Measurements from ENCODE around the gene ARSA. TPM values are rescaled to one million over a fixed set of nuclear protein-coding genes. Genes with fewer than 3 reads are reported as not detected.

The ARSA gene
- total and polyA plus RNA-seq, 2 of the 13 experiments (the other 11 are each of a cell fraction or from before 2014, with no cell fraction given), result 9.0 to 11.5 TPM

GRCh38 chr22:50674606-50675552 lies 46.9 kb upstream of the ARSA start (continued):
- TF ChIP-seq RFX1 (IDR thresholded peaks at IDR 0.05), result no peak
- TF ChIP-seq SNAPC5 (CRISPR knock-in tag; IDR thresholded peaks at IDR 0.05; ENCODE audit: borderline replicate concordance), result no peak
- no peak for TF ChIP-seq ZNF607 (CRISPR knock-in tag; IDR thresholded peaks at IDR 0.05; ENCODE audit: borderline replicate concordance)
- 0 out of 2 replicates have a peak, but pooled peaks have one; percentile 14 for TF ChIP-seq HIVEP1 (CRISPR knock-in tag; IDR thresholded peaks at IDR 0.05)
- no peak for TF ChIP-seq ZNF33B (CRISPR knock-in tag; IDR thresholded peaks at IDR 0.05)
- TF ChIP-seq AGO1 (IDR thresholded peaks at IDR 0.05; ENCODE audit: low read depth, low read length, poor library complexity, severe bottlenecking), result peak; percentile 45
- no peak for TF ChIP-seq RNF219 (CRISPR knock-in tag; IDR thresholded peaks at IDR 0.05)
- no peak for TF ChIP-seq SSRP1 (CRISPR knock-in tag; IDR thresholded peaks at IDR 0.05)
- TF ChIP-seq ATRX (CRISPR knock-in tag; IDR thresholded peaks at IDR 0.05; ENCODE audit: borderline replicate concordance), result no peak
- TF ChIP-seq MTA1 (CRISPR knock-in tag; IDR thresholded peaks at IDR 0.05; ENCODE audit: borderline replicate concordance), result peak; percentile 64; the same call in 1 of the 2 replicates
- 0 out of 2 replicates have a peak, but pooled peaks have one; percentile 50 for TF ChIP-seq ZNF724P (CRISPR knock-in tag; IDR thresholded peaks at IDR 0.05; ENCODE audit: borderline replicate concordance)
- no peak for TF ChIP-seq SPEN (CRISPR knock-in tag; IDR thresholded peaks at IDR 0.05; ENCODE audit: low read depth)
- TF ChIP-seq SMAD1 (CRISPR knock-in tag; IDR thresholded peaks at IDR 0.05; ENCODE audit: borderline replicate concordance, low read depth), result 0 out of 2 replicates have a peak, but pooled peaks have one; percentile 45
- no peak for TF ChIP-seq ZNF746 (CRISPR knock-in tag; IDR thresholded peaks at IDR 0.05)
- 0 out of 2 replicates have a peak, but pooled peaks have one; percentile 19 for TF ChIP-seq ARNTL (CRISPR knock-in tag; IDR thresholded peaks at IDR 0.05)
- no peak for TF ChIP-seq NONO (IDR thresholded peaks at IDR 0.05)
- peak; percentile 64 for TF ChIP-seq NONO (CRISPR knock-in tag; conservative IDR thresholded peaks at IDR 0.05)
- TF ChIP-seq KDM3A (CRISPR knock-in tag; IDR thresholded peaks at IDR 0.05; ENCODE audit: low read depth), result no peak
- TF ChIP-seq ZNF629 (CRISPR knock-in tag; conservative IDR thresholded peaks at IDR 0.05), result no peak
- 0 out of 2 replicates have a peak, but pooled peaks have one; percentile 43 for TF ChIP-seq ZNF451 (CRISPR knock-in tag; IDR thresholded peaks at IDR 0.05)
- no peak for TF ChIP-seq GRHL1 (CRISPR knock-in tag; conservative IDR thresholded peaks at IDR 0.05)
- no peak for TF ChIP-seq CREM (IDR thresholded peaks at IDR 0.05)
- TF ChIP-seq CREM (CRISPR knock-in tag; IDR thresholded peaks at IDR 0.05), result no peak
- peak; percentile 51 for TF ChIP-seq PHF8 (CRISPR knock-in tag; IDR thresholded peaks at IDR 0.05)
- TF ChIP-seq ZMYM3 (CRISPR knock-in tag; IDR thresholded peaks at IDR 0.05), result no peak
- TF ChIP-seq ZNF777 (CRISPR knock-in tag; IDR thresholded peaks at IDR 0.05), result peak; percentile 73
- TF ChIP-seq ATF7-NPFF (CRISPR knock-in tag; IDR thresholded peaks at IDR 0.05; ENCODE audit: low read depth), result 0 out of 2 replicates have a peak, but pooled peaks have one; percentile 29
- no peak for TF ChIP-seq ZNF432 (CRISPR knock-in tag; IDR thresholded peaks at IDR 0.05; ENCODE audit: borderline replicate concordance)

All from HepG2 (cell line).